ENCODE results near the gene CFAP53.
"Not testable (repeated sequence)": the region's sequence is repeated elsewhere in the genome, so short reads cannot be mapped to it uniquely, and the experiment has no call there.

The CFAP53 gene

GRCh38 chr18:50268022-50268747, 1.9 kb upstream of the CFAP53 start:
- peak; percentile 67 to 69 for DNase-seq

- no peak for DNase-seq
Observed at GRCh38 chr18:50262977-50263376, 3.3 kb downstream of the CFAP53 start.

- DNase-seq, result no peak
Observed at GRCh38 chr18:50250935-50251334, 15.4 kb downstream of the CFAP53 start.

GRCh38 chr18:50249576-50249975, 16.7 kb downstream of the CFAP53 start:
- no peak for DNase-seq

- DNase-seq, result no peak
Observed at GRCh38 chr18:50247561-50247960, 18.7 kb downstream of the CFAP53 start.

GRCh38 chr18:50241768-50242167, 24.5 kb downstream of the CFAP53 start:
- DNase-seq, result not testable (repeated sequence)

GRCh38 chr18:50240080-50240563, 26.2 kb downstream of the CFAP53 start:
- no peak for DNase-seq

- DNase-seq, result no peak
Observed at GRCh38 chr18:50232419-50232818, 33.9 kb downstream of the CFAP53 start.

GRCh38 chr18:50231621-50232020, 34.7 kb downstream of the CFAP53 start:
- DNase-seq, result no peak

- DNase-seq, result not testable (repeated sequence)
Observed at GRCh38 chr18:50220249-50220648, 46.0 kb downstream of the CFAP53 start.

- peak in 1 of 2 experiments; percentile 14 for DNase-seq
Observed at GRCh38 chr18:50218432-50219197, 47.7 kb downstream of the CFAP53 start.

- no peak for DNase-seq
Observed at GRCh38 chr18:50209311-50209710, 57.0 kb downstream of the CFAP53 start.

GRCh38 chr18:50207722-50208121, 58.6 kb downstream of the CFAP53 start:
- no peak for DNase-seq

- DNase-seq, result no peak
Observed at GRCh38 chr18:50203801-50204604, 62.3 kb downstream of the CFAP53 start.

- DNase-seq, result no peak
Observed at GRCh38 chr18:50201476-50202018, 64.7 kb downstream of the CFAP53 start.

- no peak for DNase-seq
Observed at GRCh38 chr18:50199921-50200320, 66.4 kb downstream of the CFAP53 start.

GRCh38 chr18:50199346-50199855, 66.9 kb downstream of the CFAP53 start:
- DNase-seq, result no peak

- DNase-seq, result no peak
Observed at GRCh38 chr18:50196261-50196660, 70.0 kb downstream of the CFAP53 start.

- DNase-seq, result no peak
Observed at GRCh38 chr18:50195689-50196088, 70.6 kb downstream of the CFAP53 start.

- DNase-seq, result peak; percentile 38 to 39
Observed at GRCh38 chr18:50194631-50195532, 71.4 kb downstream of the CFAP53 start, which contains the start of gene MYO5B. Gene MYO5B, minus strand, starts transcription at chr18:50195147. Its CDS starts 354 bp downstream, at chr18:50194793.
